HEK293T (cell line): ENCODE data around the gene HAO2.

Experiments used
- ARNT ChIP-seq: fragments of 450-650 bp; IDR thresholded peaks from 2 replicates; pipeline ENCODE4 v1.6.1; 2017; ENCODE audit warnings: mild to moderate bottlenecking
- BHLHE40 ChIP-seq: fragments of 450-650 bp; IDR thresholded peaks from 2 replicates; pipeline ENCODE4 v1.6.1; 2016; ENCODE audit warnings: mild to moderate bottlenecking, moderate library complexity, borderline replicate concordance
- ELF4 ChIP-seq: fragments of 450-650 bp; IDR thresholded peaks from 2 replicates; pipeline ENCODE4 v1.6.1; 2017; ENCODE audit warnings: antibody characterized with exemption
- FOXK2 ChIP-seq: fragments of 450-650 bp; IDR thresholded peaks from 2 replicates; pipeline ENCODE4 v1.6.1; 2016; ENCODE audit warnings: mild to moderate bottlenecking
- FOXM1 ChIP-seq: fragments of 450-650 bp; IDR thresholded peaks from 2 replicates; pipeline ENCODE4 v1.6.1; 2017; ENCODE audit warnings: mild to moderate bottlenecking, borderline replicate concordance
- HDGF ChIP-seq: fragments of 450-650 bp; IDR thresholded peaks from 2 replicates; pipeline ENCODE4 v1.6.1; 2017; ENCODE audit warnings: antibody characterized with exemption, borderline replicate concordance
- L3MBTL2 ChIP-seq: fragments of 450-650 bp; conservative IDR thresholded peaks from 2 replicates; pipeline ENCODE4 v1.6.1; 2016; ENCODE audit warnings: mild to moderate bottlenecking
- LEF1 ChIP-seq: fragments of 450-650 bp; IDR thresholded peaks from 2 replicates; pipeline ENCODE4 v1.6.1; 2017; ENCODE audit warnings: mild to moderate bottlenecking, borderline replicate concordance
- NFRKB ChIP-seq: fragments of 450-650 bp; IDR thresholded peaks from 2 replicates; pipeline ENCODE4 v1.6.1; 2016; ENCODE audit warnings: mild to moderate bottlenecking, moderate library complexity
- SP1 ChIP-seq: fragments of 450-650 bp; IDR thresholded peaks from 2 replicates; pipeline ENCODE4 v1.6.1; 2017
- SUZ12 ChIP-seq: fragments of 450-650 bp; IDR thresholded peaks from 2 replicates; pipeline ENCODE4 v1.6.1; 2016; ENCODE audit warnings: mild to moderate bottlenecking
- TARDBP ChIP-seq: fragments of 450-650 bp; IDR thresholded peaks from 2 replicates; pipeline ENCODE4 v1.6.1; 2016
- ZNF384 ChIP-seq: fragments of 450-650 bp; IDR thresholded peaks from 2 replicates; pipeline ENCODE4 v1.6.1; 2016
- TF ChIP-seq, protein P1 (sequence below): fragments of 450-650 bp; IDR thresholded peaks from 2 replicates; pipeline ENCODE4 v1.6.1; 2016

DNA sequence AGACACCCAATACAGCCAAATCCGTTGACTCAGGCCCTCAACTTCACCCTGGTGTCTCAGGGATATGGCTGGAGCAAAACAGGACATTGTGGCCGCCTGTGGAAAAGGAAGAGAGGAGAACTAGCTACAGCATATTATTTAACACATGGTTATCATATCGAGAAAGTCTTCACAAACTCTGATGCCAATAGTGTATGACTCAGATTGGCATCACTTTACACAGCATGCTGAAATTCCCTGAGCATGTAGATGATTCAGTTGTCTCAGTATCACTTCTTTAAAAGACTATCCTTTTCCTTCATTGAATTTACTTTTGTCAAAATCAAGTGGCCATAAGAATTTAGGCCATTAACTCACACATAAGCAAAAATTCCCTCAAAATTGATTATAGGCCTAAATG lies 66.5 kb downstream of the HAO2 start:
- TF ChIP-seq FOXM1: no peak
- TF ChIP-seq ELF4: no peak
- no peak for TF ChIP-seq FOXK2
- TF ChIP-seq BHLHE40: no peak
- no peak for TF ChIP-seq LEF1
- no peak for TF ChIP-seq SUZ12
- no peak for TF ChIP-seq ARNT
- TF ChIP-seq SP1: no peak
- no peak for TF ChIP-seq L3MBTL2
- no peak for TF ChIP-seq NFRKB
- TF ChIP-seq ZNF384: no peak
- TF ChIP-seq HDGF: no peak
- TF ChIP-seq TARDBP: no peak
- TF ChIP-seq, protein P1, sequence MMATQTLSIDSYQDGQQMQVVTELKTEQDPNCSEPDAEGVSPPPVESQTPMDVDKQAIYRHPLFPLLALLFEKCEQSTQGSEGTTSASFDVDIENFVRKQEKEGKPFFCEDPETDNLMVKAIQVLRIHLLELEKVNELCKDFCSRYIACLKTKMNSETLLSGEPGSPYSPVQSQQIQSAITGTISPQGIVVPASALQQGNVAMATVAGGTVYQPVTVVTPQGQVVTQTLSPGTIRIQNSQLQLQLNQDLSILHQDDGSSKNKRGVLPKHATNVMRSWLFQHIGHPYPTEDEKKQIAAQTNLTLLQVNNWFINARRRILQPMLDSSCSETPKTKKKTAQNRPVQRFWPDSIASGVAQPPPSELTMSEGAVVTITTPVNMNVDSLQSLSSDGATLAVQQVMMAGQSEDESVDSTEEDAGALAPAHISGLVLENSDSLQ: no peak
